SU-DHL-6 (cell line): ENCODE measurements around the gene PFN3.

Experiments used
- H2AFZ ChIP-seq: fragments of 200-600 bp; sonication (generic); 2 replicates; pipeline ENCODE4 v1.6.1; 2014; ENCODE audit warnings: low read depth, mild to moderate bottlenecking, moderate library complexity, mixed read lengths, antibody characterized with exemption, low read length; ENCODE audit not compliant: severe bottlenecking
- H3F3A ChIP-seq: fragments of 200-600 bp; shearing (Covaris generic); 2 replicates; pipeline ENCODE4 v1.6.0; 2016; ENCODE audit warnings: antibody characterized with exemption, mild to moderate bottlenecking; ENCODE audit not compliant: insufficient read depth
- H3K27ac ChIP-seq: fragments of 200-600 bp; sonication (generic); 2 replicates; pipeline ENCODE4 v1.5.1; 2016; ENCODE audit warnings: low read depth, mild to moderate bottlenecking, low read length, moderate library complexity, mixed read lengths
- H3K27me3 ChIP-seq: fragments of 200-600 bp; sonication (generic), shearing (Covaris generic); 2 replicates; pipeline ENCODE4 v1.6.0; 2014; ENCODE audit warnings: mild to moderate bottlenecking, low read length
- H3K36me3 ChIP-seq: fragments of 200-600 bp; sonication (generic); 2 replicates; pipeline ENCODE4 v1.6.1; 2014; ENCODE audit warnings: mild to moderate bottlenecking, low read length, mixed read lengths
- H3K4me2 ChIP-seq: fragments of 300-600, 200-600 bp; shearing (Covaris generic), sonication (generic); 2 replicates; pipeline ENCODE4 v1.6.0; 2014; ENCODE audit warnings: low read length, low read depth, mild to moderate bottlenecking; ENCODE audit not compliant: poor library complexity, severe bottlenecking
- H3K4me3 ChIP-seq: fragments of 200-600 bp; sonication (generic); 2 replicates; pipeline ENCODE4 v1.5.1; 2014; ENCODE audit warnings: antibody characterized with exemption, low read length, mild to moderate bottlenecking, mixed read lengths; ENCODE audit not compliant: insufficient read depth, poor library complexity, severe bottlenecking
- H3K79me2 ChIP-seq: fragments of 200-600 bp; sonication (generic); 2 replicates; pipeline ENCODE4 v1.6.1; 2014; ENCODE audit warnings: mild to moderate bottlenecking, low read length, moderate library complexity; ENCODE audit not compliant: insufficient read depth
- H3K9ac ChIP-seq: fragments of 200-600 bp; sonication (generic); 2 replicates; pipeline ENCODE4 v1.7.0; 2014; ENCODE audit warnings: mild to moderate bottlenecking, low read length
- H3K9me2 ChIP-seq: fragments of 200-600 bp; sonication (generic); replicated peaks from 2 replicates; pipeline ENCODE4 v1.6.1; 2014; ENCODE audit warnings: low read length; ENCODE audit not compliant: insufficient read depth
- H3K9me3 ChIP-seq: fragments of 200-600 bp; sonication (generic); 2 replicates; pipeline ENCODE4 v1.6.1; 2014; ENCODE audit warnings: low read length, mixed read lengths; ENCODE audit not compliant: insufficient read depth
- H4K20me1 ChIP-seq: fragments of 200-600 bp; sonication (generic); 2 replicates; pipeline ENCODE4 v1.6.1; 2014; ENCODE audit warnings: low read depth, mild to moderate bottlenecking, antibody characterized with exemption, low read length, moderate library complexity, mixed read lengths
- CTCF ChIP-seq: fragments of 200-600 bp; sonication (generic); IDR thresholded peaks from one replicate; pipeline ENCODE4 v1.5.1; 2017; ENCODE audit warnings: antibody characterized with exemption, mild to moderate bottlenecking, low read length, moderate library complexity; ENCODE audit not compliant: insufficient read depth, poor library complexity, severe bottlenecking
- EZH2phosphoT487 ChIP-seq: fragments of 200-600 bp; sonication (generic), shearing (Covaris generic); conservative IDR thresholded peaks from 2 replicates; pipeline ENCODE4 v1.6.1; 2018; ENCODE audit warnings: mild to moderate bottlenecking, antibody characterized with exemption, low read length, moderate library complexity, mixed read lengths

The PFN3 gene

GRCh38 chr5:177397875-177398390 lies 2.5 kb downstream of the PFN3 start:
- no peak overlapping the region for H3K4me2 ChIP-seq
- H3K9me3 ChIP-seq = no peaks in the 10 kb centered on the region
- H4K20me1 ChIP-seq = no peaks in the 10 kb centered on the region
- H3K27me3 ChIP-seq = no peaks in the 10 kb centered on the region
- H3K4me3 ChIP-seq = no peak overlapping the region
- H2AFZ ChIP-seq = no peak overlapping the region
- TF ChIP-seq CTCF = no peak
- TF ChIP-seq EZH2phosphoT487 = no peak
- no peaks in the 10 kb centered on the region for H3K79me2 ChIP-seq
- H3K36me3 ChIP-seq = no peaks in the 10 kb centered on the region
- no peaks in the 10 kb centered on the region for H3F3A ChIP-seq
- H3K27ac ChIP-seq = no peak overlapping the region
- H3K9ac ChIP-seq = no peak overlapping the region
- H3K9me2 ChIP-seq = no peaks in the 10 kb centered on the region

GRCh38 chr5:177396807-177397206 lies 3.7 kb downstream of the PFN3 start:
- Histone ChIP-seq H3K9me2 (no peaks in the 10 kb centered on the region), H2AFZ (no peak overlapping the region), H3K4me2 (no peak overlapping the region), H3K27me3 (no peaks in the 10 kb centered on the region), H3K4me3 (no peak overlapping the region), H3K9me3 (no peaks in the 10 kb centered on the region), H3F3A (no peaks in the 10 kb centered on the region), H3K36me3 (no peaks in the 10 kb centered on the region), H4K20me1 (no peaks in the 10 kb centered on the region), H3K9ac (no peak overlapping the region), H3K79me2 (no peaks in the 10 kb centered on the region), H3K27ac (no peak overlapping the region)
- TF ChIP-seq CTCF (no peak), EZH2phosphoT487 (no peak)

- Histone ChIP-seq H3K9me3 (no peaks in the 10 kb centered on the region), H3K27me3 (no peaks in the 10 kb centered on the region), H2AFZ (no peak overlapping the region), H3K9me2 (no peaks in the 10 kb centered on the region), H3K79me2 (no peaks in the 10 kb centered on the region), H4K20me1 (no peaks in the 10 kb centered on the region), H3K4me2 (no peak overlapping the region), H3K4me3 (no peak overlapping the region), H3K36me3 (no peaks in the 10 kb centered on the region), H3K27ac (no peak overlapping the region), H3F3A (no peaks in the 10 kb centered on the region), H3K9ac (no peak overlapping the region)
- no peak for TF ChIP-seq EZH2phosphoT487
- no peak for TF ChIP-seq CTCF
Measured at GRCh38 chr5:177396078-177396477, 4.4 kb downstream of the PFN3 start.
